GM23338 (cell line): ENCODE data around the gene CFHR2. TPM values are rescaled to one million over a fixed set of nuclear protein-coding genes. Genes with fewer than 3 reads are reported as not detected.

Experiments
- polyA plus RNA-seq: library from polyadenylated mRNA; unstranded; fragments of >200 nt; fragmentation: Nextera tagmentation; extraction: Ambion mirVana; gene quantifications from 2 replicates; pipeline ENCODE4 v1.2.1, GENCODE V29; 2016
- small RNA-seq: library from RNA; depleted of rRNA; stranded (forward); fragments of <200 nt; gene quantifications from one replicate; pipeline ENCODE3, GENCODE V24; 2014; ENCODE audit warnings: low replicate concordance
- total RNA-seq: library from RNA; depleted of rRNA; stranded (reverse); fragments of >200 nt; shearing (Covaris generic); gene quantifications from 2 replicates; pipeline ENCODE4 v1.2.3, GENCODE V29; 2014; rRNA removed

CFHR2 gene
- total and polyA plus RNA-seq, 2 experiments from 2014 or later: not detected

Small RNA genes lying within 50 kb of the gene (small RNA-seq; reads per million reads assigned to genes)
- gene AL139418.1: not detected

Other genes starting within 250 kb of the CFHR2 start
- 0.17 and 2.0 TPM in 2 replicates for gene CFHR3, start 168.9 kb upstream of the CFHR2 start, total RNA-seq
- gene CFHR3, start 168.9 kb upstream of the CFHR2 start, polyA plus RNA-seq: 1.4 and 2.2 TPM in 2 replicates
- gene CFHR1, start 124.0 kb upstream of the CFHR2 start, total RNA-seq: not detected in 2 replicates
- gene CFHR1, start 124.0 kb upstream of the CFHR2 start, polyA plus RNA-seq: not detected in 2 replicates
- gene CFHR4, start 55.7 kb upstream of the CFHR2 start, total RNA-seq: not detected in 2 replicates
- not detected in 2 replicates for gene CFHR4, start 55.7 kb upstream of the CFHR2 start, polyA plus RNA-seq
- gene CFHR5, start 33.8 kb downstream of the CFHR2 start, total RNA-seq: not detected in 2 replicates
- not detected in 2 replicates for gene CFHR5, start 33.8 kb downstream of the CFHR2 start, polyA plus RNA-seq
- gene F13B, start 123.5 kb downstream of the CFHR2 start, total RNA-seq: not detected in 2 replicates
- not detected in 2 replicates for gene F13B, start 123.5 kb downstream of the CFHR2 start, polyA plus RNA-seq
- 64.9 and 65.4 TPM in 2 replicates for gene ASPM, start 202.9 kb downstream of the CFHR2 start, total RNA-seq
- 35.6 and 36.8 TPM in 2 replicates for gene ASPM, start 202.9 kb downstream of the CFHR2 start, polyA plus RNA-seq